Activated B cell treated with CpG ODN at 0.5 μM for 24 hours (primary cell): Measurements from ENCODE around the gene BMP6. TPM values are rescaled to one million over a fixed set of nuclear protein-coding genes. Genes with fewer than 3 reads are reported as not detected.

ENCODE experiments used
- ATAC-seq: fragments of 200-7000 bp; cut with Tn5 transposase; one replicate; pipeline ENCODE4 v1.10.0; 2021; ENCODE audit warnings: low read depth, mild to moderate bottlenecking, moderate library complexity
- CTCF ChIA-PET: fragments of 350-600 bp; sonication (Branson Sonifier 250); formaldehyde crosslinking; loops from one replicate; lab custom pipeline; 2021; ENCODE audit warnings: antibody characterized with exemption; lab: Charles Lee
- POLR2A ChIA-PET: fragments of 350-600 bp; sonication (Branson Sonifier 250); formaldehyde crosslinking; loops from one replicate; lab custom pipeline; 2021; ENCODE audit warnings: antibody characterized with exemption; lab: Charles Lee
- DNase-seq: peaks from one replicate; pipeline ENCODE4 v3.0.0; 2022
- H3K27ac Mint-ChIP-seq: one replicate; pipeline ENCODE4 v1.8.0; 2020; ENCODE audit warnings: mixed read lengths
- H3K27me3 Mint-ChIP-seq: one replicate; pipeline ENCODE4 v1.8.0; 2021; ENCODE audit warnings: mixed read lengths
- H3K36me3 Mint-ChIP-seq: one replicate; pipeline ENCODE4 v1.8.0; 2021; ENCODE audit warnings: low read depth, mixed read lengths
- H3K4me1 Mint-ChIP-seq: one replicate; pipeline ENCODE4 v1.8.0; 2021; ENCODE audit warnings: mixed read lengths
- H3K4me3 Mint-ChIP-seq: one replicate; pipeline ENCODE4 v1.8.0; 2020; ENCODE audit warnings: mild to moderate bottlenecking, mixed read lengths
- H3K9me3 Mint-ChIP-seq: one replicate; pipeline ENCODE4 v1.8.0; 2020; ENCODE audit warnings: mixed read lengths
- CTCF ChIP-seq: fragments of 200-600 bp; IDR thresholded peaks from one replicate; pipeline ENCODE4 v1.8.0; 2022; ENCODE audit warnings: antibody characterized with exemption, mild to moderate bottlenecking
- intact Hi-C: fragments of 100-400 bp; cut with micrococcal nuclease; formaldehyde crosslinking; loops from one replicate; pipeline ENCODE4 v1.15.1; 2024
- total RNA-seq: library from RNA; stranded (reverse); gene quantifications from 2 replicates; pipeline ENCODE4 v1.2.3, GENCODE V29; 2022

The BMP6 gene
- total RNA-seq, 1 donor from 2014 or later: 0.75 TPM

GRCh38 chr6:7909323-7910276, 183.7 kb downstream of the BMP6 start:
- intact Hi-C loops: loop anchor here (1.0 to 5.0 kb wide), 4 partner anchors 24 to 193 kb away; partner anchors contain the start of genes BLOC1S5, BMP6 and EEF1E1
- H3K4me1 Mint-ChIP-seq: peaks cover 32% of the 10 kb centered on the region
- ATAC-seq: peak; percentile 51
- TF ChIP-seq CTCF: no peak
- peak overlapping the region; percentile 85 for H3K4me3 Mint-ChIP-seq
- no peaks in the 10 kb centered on the region for H3K27me3 Mint-ChIP-seq
- ChIA-PET POLR2A (interaction anchor here (1.0 to 1.7 kb wide), 2 partner anchors 9 to 23 kb away, joined by 3 to 8 read pairs; no protein-coding TSS in a partner anchor), CTCF (interaction anchor here (1.1 kb wide), 1 partner anchor 23 kb away, joined by 3 read pairs; no protein-coding TSS in a partner anchor)
- peaks cover 7% of the 10 kb centered on the region for H3K36me3 Mint-ChIP-seq
- H3K27ac Mint-ChIP-seq: peak overlapping the region; percentile 69
- peak; percentile 44 for DNase-seq
- no peaks in the 10 kb centered on the region for H3K9me3 Mint-ChIP-seq

DNA sequence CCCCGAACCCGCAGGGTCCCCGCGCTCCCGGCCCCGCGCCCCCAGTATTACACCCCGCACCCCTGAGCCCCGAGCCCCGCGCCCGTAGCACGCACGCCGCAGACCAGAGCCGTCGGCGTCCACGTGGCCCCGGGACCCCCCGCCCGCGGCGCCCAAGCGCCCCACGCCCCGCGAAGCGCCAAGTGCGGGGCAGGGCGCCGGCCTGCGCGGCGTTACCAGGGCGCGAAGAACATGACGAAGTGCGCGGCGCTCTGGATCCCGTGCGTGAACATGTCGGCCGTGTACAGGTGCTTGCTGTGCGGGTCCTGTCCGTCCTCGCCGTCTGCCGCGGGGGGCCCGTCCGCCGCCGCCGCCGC, 184.4 kb downstream of the BMP6 start:
- peaks cover 26% of the 10 kb centered on the region for H3K4me1 Mint-ChIP-seq
- TF ChIP-seq CTCF: no peak
- peak; percentile 39 for ATAC-seq
- no peaks in the 10 kb centered on the region for H3K36me3 Mint-ChIP-seq
- no peak overlapping the region for H3K27ac Mint-ChIP-seq
- CTCF ChIA-PET: interaction anchor here (1.1 kb wide), 1 partner anchor 22 kb away, joined by 3 read pairs; no protein-coding TSS in a partner anchor
- POLR2A ChIA-PET: interaction anchor here (1.7 kb wide), 1 partner anchor 23 kb away, joined by 8 read pairs; no protein-coding TSS in a partner anchor
- H3K27me3 Mint-ChIP-seq: no peaks in the 10 kb centered on the region
- intact Hi-C loops: loop anchor here (1.0 to 5.0 kb wide), 4 partner anchors 23 to 193 kb away; partner anchors contain the start of genes BLOC1S5, BMP6 and EEF1E1
- no peak overlapping the region for H3K4me3 Mint-ChIP-seq
- no peaks in the 10 kb centered on the region for H3K9me3 Mint-ChIP-seq
- DNase-seq: peak; percentile 24

DNA sequence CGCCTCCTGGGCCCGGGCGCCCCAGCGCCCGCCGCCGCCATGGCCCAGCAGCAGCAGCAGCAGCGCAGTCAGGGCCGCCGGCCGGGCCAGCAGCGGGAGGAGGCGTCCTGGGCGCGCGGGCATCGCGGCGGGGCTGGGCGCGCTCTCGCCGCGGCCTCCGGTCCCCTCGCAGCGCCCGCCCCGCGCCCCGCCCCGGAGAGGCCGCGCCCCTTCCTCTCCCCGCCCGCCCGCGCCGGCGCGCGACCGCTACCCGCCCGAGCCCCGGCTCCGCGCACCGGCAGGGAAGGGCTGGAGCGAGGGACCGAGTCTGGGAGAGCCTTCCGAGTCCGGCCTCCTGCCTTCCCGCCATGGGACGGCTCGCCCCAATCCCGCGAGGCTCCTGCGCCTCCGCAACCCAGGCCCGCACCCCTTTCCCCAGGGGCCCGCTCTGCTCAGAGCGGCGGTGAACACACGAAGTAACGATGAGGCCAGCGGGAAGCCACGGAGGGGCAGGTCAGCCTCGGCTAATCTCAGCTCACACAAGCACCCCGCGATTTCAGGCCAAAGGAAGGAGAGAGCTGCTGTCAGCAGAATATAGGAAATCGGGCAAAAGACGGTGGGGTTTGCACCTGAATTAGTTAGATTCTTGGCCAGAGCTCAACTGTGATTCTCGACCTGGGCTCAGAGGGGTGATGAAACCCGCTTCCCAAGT, 184.9 kb downstream of the BMP6 start, which contains the start of gene TXNDC5:
TSS of gene TXNDC5 (minus strand) at position 135 of the 691 bp plus-strand sequence. CDS start at position 123, 12 bp downstream.
- H3K4me1 Mint-ChIP-seq: peaks cover 26% of the 10 kb centered on the region
- POLR2A ChIA-PET: interaction anchor here (0.7 to 1.9 kb wide), 7 partner anchors 10 to 153 kb away, joined by 3 to 9 read pairs (median 5); partner anchors contain the start of gene BLOC1S5
- H3K9me3 Mint-ChIP-seq: no peaks in the 10 kb centered on the region

GRCh38 chr6:7911345-7911725, 185.4 kb downstream of the BMP6 start:
- POLR2A ChIA-PET: interaction anchor here (0.7 to 1.9 kb wide), 6 partner anchors 11 to 153 kb away, joined by 3 to 9 read pairs (median 4); partner anchors contain the start of gene BLOC1S5

More for the DNA sequence above, 184.9 kb downstream of the BMP6 start, which contains the start of gene TXNDC5:
- CTCF ChIA-PET: interaction anchor here (0.8 to 1.1 kb wide), 2 partner anchors 22 to 23 kb away, joined by 3 read pairs; no protein-coding TSS in a partner anchor
- peak; percentile 78 for DNase-seq
- TF ChIP-seq CTCF: no peak
- Mint-ChIP-seq H3K36me3 (no peaks in the 10 kb centered on the region), H3K4me3 (peak within 1 kb of the TSS; percentile 85), H3K27me3 (no peaks in the 10 kb centered on the region), H3K27ac (peak within 1 kb of the TSS; percentile 83)
- intact Hi-C loops: loop anchor here (1.0 to 5.0 kb wide), 5 partner anchors 23 to 192 kb away; partner anchors contain the start of genes BLOC1S5, BMP6 and EEF1E1
- peak; percentile 79 for ATAC-seq

More at GRCh38 chr6:7911345-7911725, 185.4 kb downstream of the BMP6 start:
- no peak for ATAC-seq
- H3K27ac Mint-ChIP-seq: peak overlapping the region; percentile 83
- CTCF ChIA-PET: interaction anchor here (0.8 kb wide), 1 partner anchor 22 kb away, joined by 3 read pairs; no protein-coding TSS in a partner anchor
- peaks cover 26% of the 10 kb centered on the region for H3K4me1 Mint-ChIP-seq
- no peak for TF ChIP-seq CTCF
- DNase-seq: no peak
- H3K9me3 Mint-ChIP-seq: no peaks in the 10 kb centered on the region
- intact Hi-C loops: loop anchor here (1.0 to 5.0 kb wide), 4 partner anchors 52 to 191 kb away; partner anchors contain the start of genes BLOC1S5, BMP6 and EEF1E1
- H3K36me3 Mint-ChIP-seq: no peaks in the 10 kb centered on the region
- no peak overlapping the region for H3K4me3 Mint-ChIP-seq
- H3K27me3 Mint-ChIP-seq: no peaks in the 10 kb centered on the region
